RWPE2 (cell line): ENCODE measurements around the gene SHPK.
A peak's percentile ranks its signal among the peaks of the same experiment; 100 is the strongest.
"Not testable (repeated sequence)": the region's sequence is repeated elsewhere in the genome, so short reads cannot be mapped to it uniquely, and the experiment has no call there.

Source experiments
- ATAC-seq: fragments of 200-7000 bp; cut with Tn5 transposase; 3 replicates; pipeline ENCODE4 v1.9.1; 2021; ENCODE audit warnings: low read depth
- DNase-seq: peaks from one replicate; pipeline ENCODE4 v3.0.0-alpha.2; 2020; ENCODE audit warnings: low spot score
- H3K27ac ChIP-seq: fragments of 450-650 bp; 2 replicates; pipeline ENCODE4 v1.5.1; 2017; ENCODE audit warnings: mild to moderate bottlenecking; ENCODE audit not compliant: poor library complexity, severe bottlenecking
- H3K27me3 ChIP-seq: fragments of 250-450 bp; sonication (Bioruptor Pico); 2 replicates; pipeline ENCODE4 v1.5.1; 2021; ENCODE audit warnings: mild to moderate bottlenecking, moderate library complexity; ENCODE audit not compliant: insufficient read depth, poor library complexity, severe bottlenecking
- H3K36me3 ChIP-seq: fragments of 250-450 bp; sonication (Bioruptor Pico); 2 replicates; pipeline ENCODE4 v1.5.1; 2020; ENCODE audit warnings: low read depth, mild to moderate bottlenecking, moderate library complexity
- H3K4me1 ChIP-seq: fragments of 250-450 bp; sonication (Bioruptor Pico); 2 replicates; pipeline ENCODE4 v1.5.1; 2021; ENCODE audit warnings: mild to moderate bottlenecking, moderate library complexity; ENCODE audit not compliant: insufficient read depth, poor library complexity, severe bottlenecking
- H3K4me3 ChIP-seq: fragments of 250-450 bp; sonication (Bioruptor Pico); 2 replicates; pipeline ENCODE4 v1.5.1; 2021; ENCODE audit warnings: mild to moderate bottlenecking, moderate library complexity; ENCODE audit not compliant: severe bottlenecking
- H3K9me3 ChIP-seq: fragments of 250-450 bp; sonication (Bioruptor Pico); 2 replicates; pipeline ENCODE4 v1.5.1; 2021; ENCODE audit warnings: mild to moderate bottlenecking, moderate library complexity; ENCODE audit not compliant: severe bottlenecking
- TF ChIP-seq, protein P1 (sequence below): fragments of 450-650 bp; IDR thresholded peaks from one replicate; pipeline ENCODE4 v1.5.1; 2017; ENCODE audit warnings: mild to moderate bottlenecking, moderate library complexity; ENCODE audit not compliant: poor library complexity, severe bottlenecking

The SHPK gene

DNA sequence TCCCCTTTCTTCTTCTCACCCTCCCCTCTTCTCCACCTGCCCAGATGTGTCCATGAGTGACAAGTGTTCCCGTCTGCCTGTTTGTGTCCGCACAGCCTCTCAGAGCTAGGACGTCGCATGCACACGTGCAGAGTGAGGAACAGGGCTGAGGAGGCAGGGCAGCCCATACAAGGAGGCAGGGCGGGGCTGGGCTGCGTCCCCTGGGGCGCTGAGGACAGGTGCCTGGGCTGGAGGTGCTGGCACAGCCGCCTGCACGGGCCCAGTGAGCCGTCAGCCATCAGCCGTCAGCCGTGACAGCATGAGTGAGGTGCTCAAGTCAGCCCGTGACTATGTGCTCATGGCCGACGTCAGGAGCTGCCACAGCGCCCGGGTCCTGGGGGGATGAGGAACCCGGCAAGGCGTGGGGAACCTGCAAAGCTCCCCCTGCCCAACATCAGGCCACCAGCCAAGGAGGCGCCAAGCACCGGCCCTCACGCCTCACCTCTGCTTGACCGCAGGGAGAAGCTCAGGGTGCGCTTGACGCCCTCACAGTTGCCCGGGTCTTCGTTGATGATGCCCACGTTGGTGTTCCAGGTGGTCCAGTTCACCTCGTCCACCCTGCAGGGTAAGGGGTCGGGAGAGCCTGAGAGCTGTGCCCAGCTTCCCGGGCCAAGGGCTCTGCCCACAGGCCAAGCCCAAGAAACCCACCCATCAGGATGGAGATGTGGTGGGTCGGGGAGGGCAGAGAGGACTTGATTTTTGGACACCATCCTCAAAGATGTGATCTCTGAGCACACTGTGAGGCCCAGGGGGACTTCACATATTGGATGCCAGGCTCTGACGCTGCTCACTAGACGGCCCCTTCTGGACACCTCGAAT is 64.8 kb downstream of the SHPK start:
- Histone ChIP-seq H3K9me3 (no peaks in the 10 kb centered on the region), H3K36me3 (no peaks in the 10 kb centered on the region), H3K4me3 (no peak overlapping the region), H3K4me1 (peaks cover 8% of the 10 kb centered on the region), H3K27me3 (no peaks in the 10 kb centered on the region), H3K27ac (no peak overlapping the region)
- ATAC-seq (no peak), DNase-seq (peak; percentile 54)
- TF ChIP-seq, protein P1, sequence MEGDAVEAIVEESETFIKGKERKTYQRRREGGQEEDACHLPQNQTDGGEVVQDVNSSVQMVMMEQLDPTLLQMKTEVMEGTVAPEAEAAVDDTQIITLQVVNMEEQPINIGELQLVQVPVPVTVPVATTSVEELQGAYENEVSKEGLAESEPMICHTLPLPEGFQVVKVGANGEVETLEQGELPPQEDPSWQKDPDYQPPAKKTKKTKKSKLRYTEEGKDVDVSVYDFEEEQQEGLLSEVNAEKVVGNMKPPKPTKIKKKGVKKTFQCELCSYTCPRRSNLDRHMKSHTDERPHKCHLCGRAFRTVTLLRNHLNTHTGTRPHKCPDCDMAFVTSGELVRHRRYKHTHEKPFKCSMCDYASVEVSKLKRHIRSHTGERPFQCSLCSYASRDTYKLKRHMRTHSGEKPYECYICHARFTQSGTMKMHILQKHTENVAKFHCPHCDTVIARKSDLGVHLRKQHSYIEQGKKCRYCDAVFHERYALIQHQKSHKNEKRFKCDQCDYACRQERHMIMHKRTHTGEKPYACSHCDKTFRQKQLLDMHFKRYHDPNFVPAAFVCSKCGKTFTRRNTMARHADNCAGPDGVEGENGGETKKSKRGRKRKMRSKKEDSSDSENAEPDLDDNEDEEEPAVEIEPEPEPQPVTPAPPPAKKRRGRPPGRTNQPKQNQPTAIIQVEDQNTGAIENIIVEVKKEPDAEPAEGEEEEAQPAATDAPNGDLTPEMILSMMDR = no peak

DNA sequence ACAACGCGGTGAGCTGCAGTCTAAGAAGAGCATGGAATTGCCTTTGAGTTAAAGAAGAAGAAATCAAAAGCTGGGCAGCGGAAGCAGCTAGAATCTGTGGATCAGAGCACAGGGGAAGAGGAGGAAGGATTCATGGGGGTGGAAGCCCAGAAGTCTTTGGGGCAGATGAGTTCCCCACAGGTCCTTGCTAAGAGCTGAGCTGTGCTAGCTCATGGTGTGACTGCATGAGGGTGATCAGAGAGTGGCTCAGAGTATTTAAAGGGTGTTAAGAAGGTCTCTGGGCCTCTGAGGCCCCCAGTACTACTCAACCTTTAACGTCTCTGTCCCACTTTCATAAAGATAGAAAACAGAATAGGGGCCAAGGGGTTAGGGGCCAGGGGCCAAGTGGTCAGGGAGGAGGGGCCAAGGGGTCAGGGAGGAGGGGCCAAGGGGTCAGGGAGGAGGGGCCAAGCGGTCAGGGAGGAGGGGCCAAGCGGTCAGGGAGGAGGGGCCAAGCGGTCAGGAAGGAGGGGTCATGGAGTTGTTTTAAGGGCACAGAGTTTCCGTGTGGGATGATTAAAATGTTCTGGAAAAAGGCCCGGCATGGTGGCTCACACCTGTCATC is 66.4 kb downstream of the SHPK start:
- ATAC-seq (no peak), DNase-seq (no peak)
- TF ChIP-seq, protein P1 = no peak
- H3K4me3 ChIP-seq = no peak overlapping the region
- H3K4me1 ChIP-seq = no peaks in the 10 kb centered on the region
- no peaks in the 10 kb centered on the region for H3K36me3 ChIP-seq
- no peaks in the 10 kb centered on the region for H3K27me3 ChIP-seq
- no peaks in the 10 kb centered on the region for H3K9me3 ChIP-seq
- no peak overlapping the region for H3K27ac ChIP-seq

GRCh38 chr17:3566551-3566950 is 69.5 kb downstream of the SHPK start:
- no peaks in the 10 kb centered on the region for H3K27me3 ChIP-seq
- no peaks in the 10 kb centered on the region for H3K36me3 ChIP-seq
- H3K27ac ChIP-seq = no peak overlapping the region
- ATAC-seq = no peak
- TF ChIP-seq, protein P1 = no peak
- H3K4me1 ChIP-seq = peaks cover 4% of the 10 kb centered on the region
- no peak for DNase-seq
- no peak overlapping the region for H3K4me3 ChIP-seq
- no peaks in the 10 kb centered on the region for H3K9me3 ChIP-seq

DNA sequence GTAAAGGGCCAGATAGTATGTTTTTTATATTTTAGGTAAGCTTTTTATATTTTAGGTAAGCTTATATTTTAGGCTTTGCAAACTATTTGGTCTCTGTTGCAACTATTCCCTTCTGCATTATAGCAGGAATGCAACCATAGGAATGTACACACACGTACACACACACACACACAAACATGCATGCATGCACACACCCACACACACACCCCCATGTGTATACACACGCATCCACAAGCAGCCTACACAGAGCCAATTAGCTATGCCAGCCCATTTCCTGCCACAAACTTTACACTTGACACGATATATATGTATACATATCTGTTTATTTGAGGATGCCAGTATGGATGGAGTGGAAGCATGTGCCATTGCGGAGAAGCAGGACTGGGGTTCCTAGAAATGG is 70.9 kb downstream of the SHPK start:
- Histone ChIP-seq H3K4me1 (peaks cover 4% of the 10 kb centered on the region), H3K27me3 (no peaks in the 10 kb centered on the region), H3K36me3 (no peaks in the 10 kb centered on the region), H3K27ac (no peak overlapping the region), H3K4me3 (no peak overlapping the region), H3K9me3 (no peaks in the 10 kb centered on the region)
- ATAC-seq = no peak
- TF ChIP-seq, protein P1 = no peak
- DNase-seq = no peak

GRCh38 chr17:3564241-3564640 is 71.8 kb downstream of the SHPK start:
- not testable (repeated sequence) for H3K36me3 ChIP-seq, DNase-seq, H3K27ac ChIP-seq, H3K27me3 ChIP-seq, H3K9me3 ChIP-seq, ATAC-seq, H3K4me3 ChIP-seq, H3K4me1 ChIP-seq
